ENCODE results near the gene PARP3. TPM values are rescaled to one million over a fixed set of nuclear protein-coding genes. Genes with fewer than 3 reads are reported as not detected.

Gene PARP3
- 8.4 to 10.5 TPM (median 9.5 TPM) in 5 replicates for total RNA-seq (2022; extraction: Qiagen RNA extraction; ENCODE audit: low read depth)

DNA sequence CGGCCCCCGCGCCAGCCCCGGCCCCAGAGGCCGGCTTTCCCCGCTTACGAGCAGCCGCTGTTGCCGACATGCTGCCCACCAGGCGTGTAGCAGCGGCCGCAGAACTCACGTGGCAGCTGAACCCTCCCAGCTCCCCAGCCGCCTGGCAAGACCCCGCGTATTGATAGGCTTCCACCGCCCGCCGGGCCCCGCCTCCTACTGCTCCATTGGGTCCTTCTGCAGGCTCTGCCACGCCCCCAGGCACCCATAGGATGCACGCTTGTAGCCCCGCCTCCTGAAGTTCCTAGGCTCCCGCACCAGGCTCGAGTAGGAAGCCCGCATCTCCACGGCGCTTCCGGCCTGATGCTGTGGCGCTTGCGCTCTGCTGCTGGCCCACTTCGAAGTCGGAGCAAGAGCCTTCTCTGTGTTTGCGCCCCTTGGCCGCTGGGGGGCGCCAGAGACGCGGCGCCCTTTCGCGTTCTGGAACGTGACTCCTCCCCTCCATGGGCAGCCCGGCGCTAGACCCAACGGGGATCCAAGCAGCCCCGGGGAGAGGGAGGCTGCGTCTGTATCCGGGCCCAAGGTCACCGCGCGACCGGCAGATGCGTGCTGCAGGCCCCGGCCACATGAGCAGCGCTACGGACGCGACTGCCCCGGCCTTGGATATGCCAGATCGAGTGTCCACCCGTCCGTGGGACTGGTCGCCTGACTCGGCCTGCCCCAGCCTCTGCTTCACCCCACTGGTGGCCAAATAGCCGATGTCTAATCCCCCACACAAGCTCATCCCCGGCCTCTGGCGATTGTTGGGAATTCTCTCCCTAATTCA lies at the start of gene PARP3, which contains the start of gene RRP9:
Gene PARP3, plus strand, starts transcription at position 566 of the 805 bp plus-strand sequence. CDS start 993 bp downstream, outside the sequence.
Gene RRP9, minus strand, starts transcription at position 107 of the 805 bp plus-strand sequence. Its CDS starts 37 bp downstream, at position 70.

DNA sequence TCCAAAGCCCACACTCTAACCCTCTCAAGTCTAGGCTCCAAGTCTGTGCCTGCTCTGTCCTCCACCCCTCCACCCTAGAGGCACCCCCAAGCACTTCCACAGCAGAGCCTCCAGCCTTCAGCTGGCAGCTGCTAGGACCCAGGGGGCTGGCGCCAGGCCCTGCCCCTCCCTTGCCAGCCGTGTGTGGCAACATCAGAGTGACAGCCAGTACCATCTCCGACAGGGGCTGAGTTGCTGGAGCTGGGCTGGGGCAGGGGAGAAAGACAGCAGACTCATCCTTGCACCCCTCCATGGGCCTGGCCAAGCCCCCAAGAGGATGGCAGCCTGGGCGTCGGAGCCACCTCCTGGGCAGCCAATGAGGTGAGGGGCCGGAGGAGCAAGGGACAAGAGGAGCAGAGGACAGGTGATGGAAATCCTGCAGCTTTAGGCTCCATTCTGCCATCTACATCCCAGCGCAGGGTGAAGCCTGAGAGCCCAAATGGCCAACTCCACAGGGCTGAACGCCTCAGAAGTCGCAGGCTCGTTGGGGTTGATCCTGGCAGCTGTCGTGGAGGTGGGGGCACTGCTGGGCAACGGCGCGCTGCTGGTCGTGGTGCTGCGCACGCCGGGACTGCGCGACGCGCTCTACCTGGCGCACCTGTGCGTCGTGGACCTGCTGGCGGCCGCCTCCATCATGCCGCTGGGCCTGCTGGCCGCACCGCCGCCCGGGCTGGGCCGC lies 13.2 kb downstream of the PARP3 start, which contains the start of gene GPR62:
Gene GPR62, plus strand, starts transcription at position 207 of the 718 bp plus-strand sequence. Its CDS starts 272 bp downstream, at position 479.

DNA sequence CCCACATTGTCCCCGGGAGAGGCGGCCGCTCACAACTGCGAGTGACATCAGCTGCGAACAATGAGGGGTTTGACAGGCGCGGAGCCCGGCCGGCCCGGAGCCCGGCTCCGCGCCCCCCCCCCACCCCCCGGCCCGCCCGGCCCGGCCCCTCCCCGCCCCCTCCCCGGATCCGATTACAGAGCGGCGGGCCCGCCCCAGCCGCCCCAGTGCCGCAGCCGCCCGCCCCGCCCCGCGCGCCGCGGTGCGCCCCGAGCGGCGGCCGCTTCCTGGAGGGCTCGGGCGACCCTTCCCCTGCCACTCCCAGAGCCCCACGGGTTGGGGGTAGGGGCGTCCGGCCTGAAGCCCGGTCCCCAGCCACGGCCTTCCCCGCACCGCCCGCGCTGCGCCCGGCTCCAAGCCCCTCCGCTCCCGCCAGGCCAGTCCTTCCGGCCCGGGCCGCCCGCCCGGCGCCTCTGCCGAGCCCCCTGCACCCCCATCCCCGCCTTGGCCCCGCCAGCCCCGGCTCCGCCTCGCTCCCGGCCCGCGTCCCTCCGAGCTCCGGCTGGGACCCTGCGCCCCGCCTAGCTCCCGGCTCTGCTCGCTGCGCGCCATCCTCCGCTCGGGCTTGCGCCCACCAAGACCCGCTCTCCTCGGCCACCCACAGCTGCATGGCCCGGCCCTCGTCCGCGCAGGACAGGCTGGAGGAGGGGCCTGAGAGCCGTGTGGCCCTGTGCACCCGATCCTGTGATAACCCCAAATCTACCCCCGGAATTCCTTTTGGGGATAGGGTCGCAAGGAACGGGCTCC lies 25.4 kb downstream of the PARP3 start, which contains the start of gene PCBP4:
Gene PCBP4, minus strand, starts transcription at position 71 of the 786 bp plus-strand sequence. CDS start 6,214 bp downstream, outside the sequence.

DNA sequence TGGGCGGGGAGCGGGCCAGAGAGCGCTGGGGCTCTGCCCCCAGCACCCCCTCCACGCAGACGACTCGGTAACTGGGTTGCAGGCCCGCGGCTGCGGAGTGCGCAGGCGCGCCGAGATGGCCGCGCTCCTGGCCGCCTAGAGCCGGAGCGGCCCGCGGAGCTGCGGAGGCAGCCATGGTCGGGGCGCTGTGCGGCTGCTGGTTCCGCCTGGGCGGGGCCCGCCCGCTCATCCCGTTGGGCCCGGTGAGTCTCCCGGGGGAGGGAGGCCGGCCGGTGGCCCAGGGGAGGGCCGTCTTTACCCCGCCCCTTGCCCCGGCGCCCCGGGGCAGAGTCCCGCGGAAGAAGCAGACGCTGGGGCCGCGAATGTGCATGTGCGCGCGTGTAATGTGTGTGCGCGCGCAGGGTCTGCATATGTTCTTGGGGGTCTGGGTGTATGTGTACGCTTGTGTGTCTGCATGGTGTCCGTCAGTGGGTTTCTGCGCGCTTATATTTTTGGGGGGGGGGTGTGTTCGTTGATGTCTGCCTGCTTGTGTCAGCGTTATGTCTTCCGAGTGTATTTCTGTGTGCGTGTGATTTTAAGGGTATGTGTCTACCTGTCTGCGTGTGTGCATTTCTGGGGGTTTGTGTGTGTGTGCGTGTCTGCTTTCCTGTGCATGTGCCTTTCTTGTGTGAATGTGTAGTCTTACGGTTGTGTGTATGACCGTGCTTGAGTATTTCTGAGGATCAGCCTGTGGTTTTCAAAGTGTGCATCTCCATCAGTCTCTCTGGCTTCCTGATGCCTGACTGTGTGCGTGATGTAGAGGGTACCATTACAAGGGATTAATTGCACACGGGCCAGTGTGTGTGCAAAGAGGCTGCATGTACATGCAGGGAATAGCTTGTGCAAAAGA lies 33.0 kb downstream of the PARP3 start, which contains the start of gene ABHD14A:
Gene ABHD14A, plus strand, starts transcription at position 102 of the 889 bp plus-strand sequence. Its CDS starts 72 bp downstream, at position 174.

DNA sequence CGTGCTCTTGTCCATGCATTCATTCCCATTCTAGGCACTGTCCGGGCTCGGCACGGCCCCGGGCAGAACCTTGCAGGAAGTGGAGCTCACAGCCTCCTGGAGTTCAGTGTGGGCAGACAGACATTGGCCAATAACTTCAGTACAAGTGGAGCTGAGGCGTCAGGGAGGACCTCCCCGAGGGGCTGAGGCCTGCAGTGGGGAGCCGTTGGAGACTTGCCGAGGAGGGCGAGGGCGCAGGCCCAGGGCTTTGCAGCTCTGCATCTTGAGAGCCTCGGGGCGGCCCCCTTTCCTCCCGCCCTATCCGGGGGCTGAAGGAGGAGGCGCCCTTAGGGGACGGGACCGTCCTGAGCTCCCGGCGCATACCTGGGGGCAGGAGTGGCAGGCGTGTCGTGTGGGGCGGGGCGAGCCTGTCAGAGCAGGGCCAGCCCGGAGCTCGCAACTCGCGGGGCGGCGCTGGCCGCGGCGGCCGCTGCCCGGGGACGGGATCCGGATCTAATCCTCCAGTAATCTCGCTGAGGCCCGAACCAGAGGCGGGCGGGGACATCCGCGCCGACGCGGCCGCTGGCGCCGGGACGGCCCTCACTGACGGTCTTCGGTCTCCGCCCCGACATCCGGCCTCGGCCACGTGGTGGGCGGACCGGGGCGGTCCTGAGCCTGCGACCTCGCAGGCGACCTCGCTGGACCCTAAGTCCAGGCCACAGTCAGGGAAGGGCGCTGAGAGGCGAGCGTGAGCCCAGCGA lies 40.8 kb downstream of the PARP3 start, which contains the start of gene ACY1:
Gene ACY1, plus strand, starts transcription at position 698 of the 740 bp plus-strand sequence. CDS start 530 bp downstream, outside the sequence.

DNA sequence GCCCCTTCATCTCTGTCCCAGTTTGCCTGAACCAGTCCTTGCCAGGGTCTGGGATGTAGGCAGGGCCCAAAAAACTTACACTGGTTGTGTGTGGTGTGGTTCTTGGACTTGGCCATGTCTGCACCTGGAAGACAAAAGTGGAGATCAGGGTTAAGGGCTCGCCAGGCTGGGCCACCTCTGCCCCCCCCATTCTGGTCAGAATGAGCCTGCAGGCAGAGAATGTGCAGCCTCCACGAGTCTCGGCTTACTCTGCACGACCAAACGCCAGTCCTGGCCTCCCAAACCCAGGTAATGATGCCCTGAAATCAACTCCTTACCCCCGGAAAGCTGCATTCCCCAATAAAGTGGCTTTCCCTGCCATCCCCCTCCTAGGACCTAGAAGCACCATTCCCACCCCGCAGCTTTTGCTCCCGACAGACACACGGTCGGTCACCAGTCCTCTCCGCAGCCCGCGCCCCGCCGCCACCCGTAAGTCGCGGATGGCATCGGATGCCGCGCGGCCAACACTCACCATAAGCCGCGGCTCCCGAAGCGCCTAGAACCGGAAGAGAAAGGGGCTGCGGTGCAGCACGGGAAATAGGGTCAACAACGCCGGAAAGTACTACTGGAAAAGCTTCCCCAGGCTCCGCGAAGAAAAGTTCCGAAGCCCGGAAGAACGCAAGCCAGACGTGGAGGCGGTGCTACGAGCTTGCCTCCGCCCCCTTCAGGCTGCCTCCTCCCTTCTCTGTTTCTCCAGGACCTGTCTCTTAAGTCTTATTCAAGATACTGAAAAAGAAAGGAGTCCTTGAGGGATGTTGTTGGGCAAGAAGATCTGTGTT lies 53.4 kb downstream of the PARP3 start, which contains the start of gene RPL29:
Gene RPL29, minus strand, starts transcription at position 550 of the 818 bp plus-strand sequence. Its CDS starts 434 bp downstream, at position 116.

Other genes starting within 250 kb of the PARP3 start
- gene GRM2, start 235.3 kb upstream of the PARP3 start, total RNA-seq (2022; extraction: Qiagen RNA extraction; ENCODE audit: low read depth), result 0.04 to 0.11 TPM (median 0.07 TPM) in 5 replicates
- gene IQCF6, start 163.1 kb upstream of the PARP3 start, total RNA-seq (2022; extraction: Qiagen RNA extraction; ENCODE audit: low read depth), result not detected in 5 replicates
- gene IQCF2, start 80.7 kb upstream of the PARP3 start, total RNA-seq (2022; extraction: Qiagen RNA extraction; ENCODE audit: low read depth), result not detected in 5 replicates
- gene IQCF5, start 66.8 kb upstream of the PARP3 start, total RNA-seq (2022; extraction: Qiagen RNA extraction; ENCODE audit: low read depth), result not detected in 5 replicates
- 0.14 TPM in 1 of 5 replicates, not detected in the others for gene IQCF1, start 39.0 kb upstream of the PARP3 start, total RNA-seq (2022; extraction: Qiagen RNA extraction; ENCODE audit: low read depth)
- 41.0 to 56.7 TPM (median 47.7 TPM) in 5 replicates for gene RRP9, start 459 bp upstream of the PARP3 start, total RNA-seq (2022; extraction: Qiagen RNA extraction; ENCODE audit: low read depth)
- gene GPR62, start 13.0 kb downstream of the PARP3 start, total RNA-seq (2022; extraction: Qiagen RNA extraction; ENCODE audit: low read depth), result 0.06 TPM in 1 of 5 replicates, not detected in the others
- 11.7 to 13.8 TPM (median 12.9 TPM) in 5 replicates for gene PCBP4, start 25.1 kb downstream of the PARP3 start, total RNA-seq (2022; extraction: Qiagen RNA extraction; ENCODE audit: low read depth)
- gene ABHD14B, start 31.7 kb downstream of the PARP3 start, total RNA-seq (2022; extraction: Qiagen RNA extraction; ENCODE audit: low read depth), result 30.3 to 35.7 TPM (median 32.1 TPM) in 5 replicates
- 9.4 to 15.7 TPM (median 14.2 TPM) in 5 replicates for gene ABHD14A, start 32.7 kb downstream of the PARP3 start, total RNA-seq (2022; extraction: Qiagen RNA extraction; ENCODE audit: low read depth)
- gene ACY1, start 41.2 kb downstream of the PARP3 start, total RNA-seq (2022; extraction: Qiagen RNA extraction; ENCODE audit: low read depth), result 23.8 to 27.0 TPM (median 25.0 TPM) in 5 replicates
- gene RPL29, start 53.5 kb downstream of the PARP3 start, total RNA-seq (2022; extraction: Qiagen RNA extraction; ENCODE audit: low read depth), result 1,233 to 1,659 TPM (median 1,287 TPM) in 5 replicates
- 14.3 to 16.0 TPM (median 14.8 TPM) in 5 replicates for gene DUSP7, start 114.2 kb downstream of the PARP3 start, total RNA-seq (2022; extraction: Qiagen RNA extraction; ENCODE audit: low read depth)
- 15.5 to 20.4 TPM (median 17.8 TPM) in 5 replicates for gene POC1A, start 212.1 kb downstream of the PARP3 start, total RNA-seq (2022; extraction: Qiagen RNA extraction; ENCODE audit: low read depth)

Measured in A549 treated with DMSO at 1 μM for 4 hours (cell line).